Uterus (tissue), 4 donors: Measurements from ENCODE around the gene NPHP4. TPM values are rescaled to one million over a fixed set of nuclear protein-coding genes. Genes with fewer than 3 reads are reported as not detected.
A peak's percentile ranks its signal among the peaks of the same experiment; 100 is the strongest.

Experiments
- DNase-seq, 2 donors: peaks; one replicate each; pipeline ENCODE4 v3.0.0-alpha.2; 2019 to 2020
- H3K27ac ChIP-seq, 2 donors: fragments of 200-600 bp; sonication (generic); 1 replicate in 1 of 2; 2 replicates in 1 of 2; pipeline ENCODE4 v1.5.1; 2016 to 2018
- H3K27me3 ChIP-seq, 2 donors: fragments of 200-600 bp; sonication (generic); one replicate each; pipeline ENCODE4 v1.5.1; 2018 to 2019; ENCODE audit warnings: control low read depth in 1 of 2
- H3K36me3 ChIP-seq, 2 donors: fragments of 200-600 bp; sonication (generic); one replicate each; pipeline ENCODE4 v1.5.1; 2019; ENCODE audit warnings: control low read depth in 1 of 2
- H3K4me1 ChIP-seq, 2 donors: fragments of 200-600 bp; sonication (generic); one replicate each; pipeline ENCODE4 v1.5.1; 2018 to 2019; ENCODE audit warnings: control low read depth in 1 of 2
- H3K4me3 ChIP-seq, 2 donors: fragments of 200-600 bp; sonication (generic); 1 replicate in 1 of 2; 2 replicates in 1 of 2; pipeline ENCODE4 v1.5.1; 2018 to 2019; ENCODE audit warnings: mild to moderate bottlenecking in 1 of 2
- H3K9me3 ChIP-seq, 2 donors: fragments of 200-600 bp; sonication (generic); one replicate each; pipeline ENCODE4 v1.5.1; 2019; ENCODE audit warnings: control low read depth in 1 of 2
- CTCF ChIP-seq, 4 experiments: fragments of 200-600 bp in 2 of 4; fragments of 450-650 bp in 2 of 4; sonication (generic) in 2 of 4; IDR thresholded peaks; one replicate each; pipeline ENCODE4 v1.5.1; 2016 to 2019; ENCODE audit warnings: antibody characterized with exemption in 4 of 4, mild to moderate bottlenecking in 2 of 4, moderate library complexity in 1 of 4
- POLR2A ChIP-seq, 2 donors: fragments of 450-650 bp; IDR thresholded peaks; one replicate each; pipeline ENCODE4 v1.6.1; 2016; ENCODE audit warnings: antibody characterized with exemption in 2 of 2, mild to moderate bottlenecking in 1 of 2, moderate library complexity in 1 of 2
- intact Hi-C: fragments of 100-400 bp; cut with DNase I; formaldehyde crosslinking; loops from one replicate; pipeline ENCODE4 v1.15.1; 2023; ENCODE audit warnings: low total_unique reads
- total RNA-seq, 4 donors: library from RNA; depleted of rRNA in 3 of 4; stranded (reverse); fragments of >200 nt in 3 of 4; gene quantifications; one replicate each; pipeline versions ENCODE4 v1.1.0 to v1.2.4, GENCODE V29; 2014 to 2023
- donor health status: DM: yes; HTN: yes; CAD: no.

NPHP4 gene
- total RNA-seq, 4 donors from 2014 or later: 1.3 to 16.2 (median 7.0) TPM

- H3K36me3 ChIP-seq: no peaks in the 10 kb centered on the region
- no peaks in the 10 kb centered on the region for H3K27me3 ChIP-seq
- no peak for TF ChIP-seq POLR2A (IDR thresholded peaks at IDR 0.05)
- TF ChIP-seq CTCF (IDR thresholded peaks at IDR 0.05): no peak
- intact Hi-C loops: no loop called here
- no peaks in the 10 kb centered on the region for H3K9me3 ChIP-seq
- H3K4me1 ChIP-seq: no peaks in the 10 kb centered on the region
- H3K4me3 ChIP-seq: no peak overlapping the region
- DNase-seq: no peak
- no peak overlapping the region for H3K27ac ChIP-seq
These were observed 11.2 kb downstream of the NPHP4 start for GRCh38 chr1:5981009-5981380.

DNA sequence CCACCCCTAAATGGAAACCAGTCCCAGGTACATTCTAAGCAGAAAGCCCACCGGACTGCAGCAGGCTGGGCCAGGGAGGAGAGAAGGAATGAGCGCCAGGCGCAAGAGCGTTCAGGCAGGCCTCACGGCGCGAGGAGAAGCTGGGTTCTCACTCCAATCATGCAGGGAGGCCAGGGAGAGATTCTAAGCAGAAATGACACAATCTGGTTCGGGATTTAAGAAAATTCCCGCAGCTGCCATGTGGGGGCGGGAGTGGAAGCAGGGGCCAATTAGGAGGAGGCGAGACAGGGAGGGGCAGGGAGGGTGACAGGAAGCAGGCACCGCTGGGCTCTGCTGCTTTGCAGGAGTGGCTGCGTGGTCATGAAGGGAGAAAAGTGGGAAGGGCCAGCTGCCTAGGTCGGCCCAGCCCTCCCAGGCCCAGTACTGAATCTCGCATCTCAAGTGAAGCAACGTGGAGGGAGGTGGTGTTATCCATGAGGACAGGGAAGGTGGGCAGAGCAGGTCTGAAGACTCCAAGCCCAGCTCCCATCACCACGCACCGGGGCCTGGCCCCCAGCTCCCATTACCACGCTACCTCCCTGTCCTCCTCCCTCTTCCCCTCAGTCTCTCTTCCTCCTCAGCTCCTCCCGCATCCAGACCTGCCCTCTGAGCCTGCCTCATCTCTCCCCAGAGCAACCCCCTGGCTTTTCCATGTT, 11.8 kb downstream of the NPHP4 start:
- intact Hi-C loops: no loop called here
- no peak overlapping the region for H3K27ac ChIP-seq
- TF ChIP-seq CTCF (IDR thresholded peaks at IDR 0.05) (peak in 2 of 4 experiments; percentile 3 to 5), POLR2A (IDR thresholded peaks at IDR 0.05) (no peak)
- H3K9me3 ChIP-seq: no peaks in the 10 kb centered on the region
- peak in 1 of 2 donors; percentile 60 for DNase-seq
- H3K4me1 ChIP-seq: no peaks in the 10 kb centered on the region
- no peaks in the 10 kb centered on the region for H3K36me3 ChIP-seq
- H3K4me3 ChIP-seq: no peak overlapping the region
- H3K27me3 ChIP-seq: no peaks in the 10 kb centered on the region

DNA sequence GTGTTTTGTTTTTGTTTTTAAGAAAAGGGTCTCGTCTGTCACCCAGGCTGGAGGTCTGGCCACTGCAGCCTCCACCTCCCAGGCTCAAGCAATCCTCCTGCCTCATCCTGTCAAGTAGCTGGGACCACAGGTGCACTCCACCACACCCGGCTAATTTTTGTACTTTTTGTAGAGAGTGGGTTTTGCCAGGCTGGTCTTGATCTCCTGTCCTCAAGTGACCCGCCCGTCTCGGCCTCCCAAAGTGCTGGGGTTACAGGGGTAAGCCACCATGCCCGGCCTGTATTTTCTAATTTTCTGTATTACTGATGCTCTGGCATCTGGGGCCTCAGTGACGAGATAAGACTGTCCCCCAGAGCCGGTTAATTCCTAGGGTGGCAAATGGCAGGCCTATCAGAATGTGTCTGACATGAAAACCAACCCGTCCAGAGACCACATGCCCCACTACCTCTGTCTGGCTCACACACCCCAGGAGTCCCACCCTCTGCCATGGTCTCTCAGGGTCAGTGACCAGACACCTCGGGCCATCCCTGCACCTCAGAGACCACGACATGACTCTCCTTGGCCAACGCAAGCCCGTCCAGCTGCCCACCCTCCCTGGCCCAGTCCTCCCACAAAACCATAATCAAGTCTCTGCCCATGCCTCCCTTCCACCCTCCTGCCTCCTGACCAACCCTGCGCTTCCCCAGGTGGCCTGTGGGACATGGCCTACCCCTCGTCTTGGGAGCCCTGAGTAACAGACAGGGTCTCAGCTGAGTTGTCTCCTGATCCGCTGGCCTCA, 12.5 kb downstream of the NPHP4 start:
- H3K36me3 ChIP-seq: no peaks in the 10 kb centered on the region
- no peaks in the 10 kb centered on the region for H3K27me3 ChIP-seq
- H3K4me1 ChIP-seq: no peaks in the 10 kb centered on the region
- no peak overlapping the region for H3K27ac ChIP-seq
- no peak for DNase-seq
- TF ChIP-seq CTCF (IDR thresholded peaks at IDR 0.05) (no peak), POLR2A (IDR thresholded peaks at IDR 0.05) (no peak)
- no peak overlapping the region for H3K4me3 ChIP-seq
- intact Hi-C loops: no loop called here
- no peaks in the 10 kb centered on the region for H3K9me3 ChIP-seq

- intact Hi-C loops: no loop called here
- H3K27ac ChIP-seq: no peak overlapping the region
These were observed 13.8 kb downstream of the NPHP4 start for GRCh38 chr1:5978452-5978851.

More at GRCh38 chr1:5978452-5978851, 13.8 kb downstream of the NPHP4 start:
- no peak overlapping the region for H3K4me3 ChIP-seq
- H3K36me3 ChIP-seq: no peaks in the 10 kb centered on the region
- DNase-seq: no peak
- no peaks in the 10 kb centered on the region for H3K9me3 ChIP-seq
- no peaks in the 10 kb centered on the region for H3K4me1 ChIP-seq
- H3K27me3 ChIP-seq: no peaks in the 10 kb centered on the region
- TF ChIP-seq POLR2A (IDR thresholded peaks at IDR 0.05) (no peak), CTCF (IDR thresholded peaks at IDR 0.05) (no peak)
